GDM1 (cell line): ENCODE results near the gene METTL23.
"Not testable (repeated sequence)": the region's sequence is repeated elsewhere in the genome, so short reads cannot be mapped to it uniquely, and the experiment has no call there.

ENCODE experiments used
- DNase-seq: peaks from one replicate; lab custom pipeline; 2025; lab: John Stamatoyannopoulos, UW

METTL23 gene

GRCh38 chr17:76734080-76734840 is 7.6 kb downstream of the METTL23 start:
- DNase-seq, result no peak

GRCh38 chr17:76735006-76735405 is 8.4 kb downstream of the METTL23 start:
- DNase-seq, result no peak

- no peak for DNase-seq
Observed at GRCh38 chr17:76735586-76736348, 9.1 kb downstream of the METTL23 start.

- peak; percentile 34 for DNase-seq
Observed at GRCh38 chr17:76736349-76737081, 9.9 kb downstream of the METTL23 start.

GRCh38 chr17:76737082-76737675 is 10.5 kb downstream of the METTL23 start, which contains the start of gene SRSF2:
SRSF2 (minus strand) TSS chr17:76737331; CDS start chr17:76737160, 171 bp downstream.
- DNase-seq, result peak; percentile 98

- DNase-seq, result peak; percentile 93
Observed at GRCh38 chr17:76737676-76738467, 11.2 kb downstream of the METTL23 start, which contains the start of gene MFSD11. MFSD11 (plus strand) TSS chr17:76738119; CDS start chr17:76738353, 234 bp downstream.

GRCh38 chr17:76738468-76738850 is 11.8 kb downstream of the METTL23 start:
- DNase-seq, result no peak

- not testable (repeated sequence) for DNase-seq
Observed at GRCh38 chr17:76739568-76740115, 13.0 kb downstream of the METTL23 start.

GRCh38 chr17:76740329-76741118 is 13.9 kb downstream of the METTL23 start:
- DNase-seq, result no peak

- DNase-seq, result no peak
Observed at GRCh38 chr17:76742958-76743357, 16.3 kb downstream of the METTL23 start.

GRCh38 chr17:76744747-76745146 is 18.1 kb downstream of the METTL23 start:
- DNase-seq, result no peak

GRCh38 chr17:76745785-76746184 is 19.1 kb downstream of the METTL23 start:
- not testable (repeated sequence) for DNase-seq

- DNase-seq, result no peak
Observed at GRCh38 chr17:76747716-76748363, 21.2 kb downstream of the METTL23 start.

- DNase-seq, result no peak
Observed at GRCh38 chr17:76748657-76749056, 22.0 kb downstream of the METTL23 start.

- DNase-seq, result no peak
Observed at GRCh38 chr17:76751416-76751993, 24.9 kb downstream of the METTL23 start.

GRCh38 chr17:76752006-76752405 is 25.4 kb downstream of the METTL23 start:
- DNase-seq, result no peak

GRCh38 chr17:76753061-76753961 is 26.7 kb downstream of the METTL23 start:
- no peak for DNase-seq

- no peak for DNase-seq
Observed at GRCh38 chr17:76755285-76755684, 28.6 kb downstream of the METTL23 start.
